Hepatocyte (in vitro differentiated cells): ENCODE results near the gene NFAT5. TPM values are rescaled to one million over a fixed set of nuclear protein-coding genes. Genes with fewer than 3 reads are reported as not detected.
"Not testable (repeated sequence)": the region's sequence is repeated elsewhere in the genome, so short reads cannot be mapped to it uniquely, and the experiment has no call there.

Experiments
- DNase-seq: peaks from one replicate; pipeline ENCODE4 v3.0.0-alpha.2; 2016; ENCODE audit warnings: low spot score
- H2AFZ ChIP-seq: fragments of 200-600 bp; sonication (generic); 2 replicates; pipeline ENCODE4 v1.6.0; 2016; ENCODE audit warnings: antibody characterized with exemption, mild to moderate bottlenecking
- H3K27ac ChIP-seq: fragments of 200-600 bp; sonication (generic); 2 replicates; pipeline ENCODE4 v1.5.1; 2016; ENCODE audit warnings: mild to moderate bottlenecking
- H3K27me3 ChIP-seq: fragments of 200-600 bp; sonication (generic); 2 replicates; pipeline ENCODE4 v1.6.1; 2016
- H3K36me3 ChIP-seq: fragments of 200-600 bp; sonication (generic); replicated peaks from 2 replicates; pipeline ENCODE4 v1.5.1; 2016; ENCODE audit warnings: low read depth; ENCODE audit not compliant: insufficient read depth
- H3K4me1 ChIP-seq: fragments of 200-600 bp; sonication (generic); 2 replicates; pipeline ENCODE4 v1.5.1; 2016; ENCODE audit warnings: mild to moderate bottlenecking, moderate library complexity; ENCODE audit not compliant: insufficient read depth
- H3K4me2 ChIP-seq: fragments of 200-600 bp; sonication (generic); 2 replicates; pipeline ENCODE4 v1.6.0; 2016
- H3K4me3 ChIP-seq: fragments of 200-600 bp; sonication (generic); 2 replicates; pipeline ENCODE4 v1.5.1; 2016; ENCODE audit warnings: mild to moderate bottlenecking
- H3K79me2 ChIP-seq: fragments of 200-600 bp; sonication (generic); 2 replicates; pipeline ENCODE4 v1.6.0; 2017; ENCODE audit warnings: mild to moderate bottlenecking
- H3K9me2 ChIP-seq: fragments of 200-600 bp; sonication (generic); replicated peaks from 2 replicates; pipeline ENCODE4 v1.6.0; 2017; ENCODE audit warnings: mild to moderate bottlenecking; ENCODE audit not compliant: insufficient read depth
- H3K9me3 ChIP-seq: fragments of 200-600 bp; sonication (generic); 2 replicates; pipeline ENCODE4 v1.5.1; 2016; ENCODE audit warnings: low read depth, mild to moderate bottlenecking
- H4K20me1 ChIP-seq: fragments of 200-600 bp; sonication (generic); 2 replicates; pipeline ENCODE4 v1.6.0; 2016; ENCODE audit warnings: mild to moderate bottlenecking; ENCODE audit not compliant: insufficient read depth, poor library complexity, severe bottlenecking
- CTCF ChIP-seq: fragments of 200-600 bp; sonication (generic); IDR thresholded peaks from 2 replicates; pipeline ENCODE4 v1.5.1; 2016; ENCODE audit warnings: antibody characterized with exemption, mild to moderate bottlenecking; ENCODE audit not compliant: poor library complexity
- EZH2 ChIP-seq: fragments of 200-600 bp; sonication (generic); IDR thresholded peaks from 2 replicates; pipeline ENCODE4 v1.6.1; 2016; ENCODE audit warnings: antibody characterized with exemption, mild to moderate bottlenecking, borderline replicate concordance
- EZH2phosphoT487 ChIP-seq: fragments of 200-600 bp; sonication (generic); IDR thresholded peaks from one replicate; pipeline ENCODE4 v1.6.1; 2018; ENCODE audit warnings: antibody characterized with exemption, mild to moderate bottlenecking, low read depth, moderate library complexity; ENCODE audit not compliant: unreplicated experiment, severe bottlenecking
- WGBS: methylation state at CpG from one replicate; pipeline ENCODE4 v1.1.6; 2016; ENCODE audit warnings: low lambda C conversion rate; ENCODE audit errors: missing lambda C conversion rate; 5-methylcytosine and 5-hydroxymethylcytosine counted together
- polyA plus RNA-seq: library from polyadenylated mRNA; unstranded; fragments of >200 nt; fragmentation: Nextera tagmentation; extraction: Ambion mirVana; gene quantifications from 2 replicates; pipeline ENCODE4 v1.2.1, GENCODE V29; 2016
- total RNA-seq: library from RNA; depleted of rRNA; stranded (reverse); fragments of >200 nt; gene quantifications from 2 replicates; pipeline ENCODE4 v1.2.3, GENCODE V29; 2014

Gene NFAT5
- total and polyA plus RNA-seq, 2 experiments from 2014 or later, result 9.2 to 30.7 TPM

- H2AFZ ChIP-seq, result no peak overlapping the region
- WGBS, result 100% methylated on average over 2 of the region's 2 CpGs
- no peaks in the 10 kb centered on the region for H3K9me3 ChIP-seq
- TF ChIP-seq EZH2 (no peak), EZH2phosphoT487 (no peak), CTCF (no peak)
- H3K4me3 ChIP-seq, result no peak overlapping the region
- H3K79me2 ChIP-seq, result peaks cover 6% of the 10 kb centered on the region
- no peaks in the 10 kb centered on the region for H3K36me3 ChIP-seq
- H4K20me1 ChIP-seq, result no peaks in the 10 kb centered on the region
- H3K4me1 ChIP-seq, result peaks cover 6% of the 10 kb centered on the region
- H3K4me2 ChIP-seq, result no peak overlapping the region
- no peak overlapping the region for H3K27ac ChIP-seq
- no peak for DNase-seq
- H3K9me2 ChIP-seq, result no peaks in the 10 kb centered on the region
- H3K27me3 ChIP-seq, result no peaks in the 10 kb centered on the region
These were observed 6.6 kb upstream of the NFAT5 start for GRCh38 chr16:69559164-69559563.

GRCh38 chr16:69561367-69561766 is 4.4 kb upstream of the NFAT5 start:
- not testable (repeated sequence) for H3K4me2 ChIP-seq, H3K4me3 ChIP-seq, H3K9me3 ChIP-seq, H3K9me2 ChIP-seq, H4K20me1 ChIP-seq, H3K27ac ChIP-seq, H3K36me3 ChIP-seq, H2AFZ ChIP-seq, DNase-seq, H3K27me3 ChIP-seq
- 93% methylated on average over 2 of the region's 2 CpGs for WGBS
- H3K79me2 ChIP-seq, result peaks cover 18% of the 10 kb centered on the region
- H3K4me1 ChIP-seq, result peaks cover 12% of the 10 kb centered on the region

- Histone ChIP-seq H3K4me3 (no peak overlapping the region), H2AFZ (no peak overlapping the region), H3K79me2 (peaks cover 24% of the 10 kb centered on the region), H4K20me1 (no peaks in the 10 kb centered on the region), H3K27me3 (no peaks in the 10 kb centered on the region), H3K36me3 (no peaks in the 10 kb centered on the region), H3K9me3 (no peaks in the 10 kb centered on the region), H3K4me1 (peaks cover 12% of the 10 kb centered on the region), H3K9me2 (no peaks in the 10 kb centered on the region), H3K27ac (no peak overlapping the region), H3K4me2 (no peak overlapping the region)
- peak; percentile 6 for DNase-seq
- TF ChIP-seq EZH2phosphoT487, result no peak
- TF ChIP-seq CTCF, result no peak
- TF ChIP-seq EZH2, result no peak
These were observed 3.9 kb upstream of the NFAT5 start for GRCh38 chr16:69561901-69562300.

GRCh38 chr16:69562813-69563212 is 3.0 kb upstream of the NFAT5 start:
- Histone ChIP-seq H3K27me3 (no peaks in the 10 kb centered on the region), H3K27ac (no peak overlapping the region), H3K4me3 (no peak overlapping the region), H2AFZ (no peak overlapping the region), H3K4me2 (no peak overlapping the region), H3K79me2 (peaks cover 33% of the 10 kb centered on the region), H3K9me2 (no peaks in the 10 kb centered on the region), H4K20me1 (peaks cover 9% of the 10 kb centered on the region), H3K4me1 (peaks cover 13% of the 10 kb centered on the region), H3K9me3 (no peaks in the 10 kb centered on the region), H3K36me3 (no peaks in the 10 kb centered on the region)
- DNase-seq, result no peak
- 100% methylated on average over 3 of the region's 3 CpGs for WGBS
- TF ChIP-seq EZH2 (no peak), CTCF (no peak), EZH2phosphoT487 (no peak)
